Activated naive CD8-positive, alpha-beta T cell treated with anti-CD3 and anti-CD28 coated beads, Interleukin-2, amount 50 U/mL, for 24 hours (primary cell): Measurements from ENCODE around the gene TMPRSS11D.

ENCODE experiments used
- ATAC-seq: fragments of 150-1000 bp; cut with Tn5 transposase; one replicate; pipeline ENCODE4 v1.10.0; 2021
- DNase-seq: peaks from one replicate; pipeline ENCODE4 v3.0.0; 2021
- H3K27ac Mint-ChIP-seq: one replicate; pipeline ENCODE4 v1.8.0; 2021; ENCODE audit warnings: mild to moderate bottlenecking, mixed read lengths
- H3K27me3 Mint-ChIP-seq: one replicate; pipeline ENCODE4 v1.8.0; 2021; ENCODE audit warnings: mixed read lengths
- H3K36me3 Mint-ChIP-seq: one replicate; pipeline ENCODE4 v1.8.0; 2021; ENCODE audit warnings: low read depth, mixed read lengths
- H3K4me1 Mint-ChIP-seq: one replicate; pipeline ENCODE4 v1.8.0; 2021; ENCODE audit warnings: mixed read lengths
- H3K4me3 Mint-ChIP-seq: one replicate; pipeline ENCODE4 v1.8.0; 2021; ENCODE audit warnings: mild to moderate bottlenecking, moderate library complexity, mixed read lengths
- H3K9me3 Mint-ChIP-seq: one replicate; pipeline ENCODE4 v1.8.0; 2021; ENCODE audit warnings: mixed read lengths

The TMPRSS11D gene

GRCh38 chr4:67883902-67884301 is at the start of gene TMPRSS11D:
Gene TMPRSS11D (minus strand): TSS chr4:67884002. CDS start chr4:67883933, 69 bp downstream.
- no peaks in the 10 kb centered on the region for H3K36me3 Mint-ChIP-seq
- no peak for DNase-seq
- H3K9me3 Mint-ChIP-seq, result no peaks in the 10 kb centered on the region
- H3K27me3 Mint-ChIP-seq, result no peaks in the 10 kb centered on the region
- H3K4me1 Mint-ChIP-seq, result no peaks in the 10 kb centered on the region
- ATAC-seq, result no peak
- H3K4me3 Mint-ChIP-seq, result no peak within 1 kb of the TSS
- H3K27ac Mint-ChIP-seq, result no peak within 1 kb of the TSS

- H3K36me3 Mint-ChIP-seq, result no peaks in the 10 kb centered on the region
- H3K4me3 Mint-ChIP-seq, result no peak overlapping the region
- no peaks in the 10 kb centered on the region for H3K4me1 Mint-ChIP-seq
- DNase-seq (no peak), ATAC-seq (no peak)
- no peak overlapping the region for H3K27ac Mint-ChIP-seq
- H3K27me3 Mint-ChIP-seq, result peaks cover 5% of the 10 kb centered on the region
- H3K9me3 Mint-ChIP-seq, result no peaks in the 10 kb centered on the region
Measured at GRCh38 chr4:67933038-67933437, 49.2 kb upstream of the TMPRSS11D start.

- Mint-ChIP-seq H3K4me1 (no peaks in the 10 kb centered on the region), H3K27me3 (peaks cover 5% of the 10 kb centered on the region), H3K9me3 (no peaks in the 10 kb centered on the region), H3K27ac (no peak overlapping the region), H3K4me3 (no peak overlapping the region), H3K36me3 (no peaks in the 10 kb centered on the region)
- ATAC-seq, result no peak
- no peak for DNase-seq
Measured at GRCh38 chr4:67931256-67931655, 47.5 kb upstream of the TMPRSS11D start.

- ATAC-seq, result no peak
- no peaks in the 10 kb centered on the region for H3K9me3 Mint-ChIP-seq
Measured at GRCh38 chr4:67929426-67929825, 45.6 kb upstream of the TMPRSS11D start.

GRCh38 chr4:67928546-67928945 is 44.7 kb upstream of the TMPRSS11D start:
- Mint-ChIP-seq H3K4me3 (no peak overlapping the region), H3K36me3 (no peaks in the 10 kb centered on the region), H3K4me1 (no peaks in the 10 kb centered on the region), H3K27me3 (peaks cover 5% of the 10 kb centered on the region), H3K27ac (no peak overlapping the region), H3K9me3 (no peaks in the 10 kb centered on the region)
- DNase-seq, result no peak
- no peak for ATAC-seq

More at GRCh38 chr4:67929426-67929825, 45.6 kb upstream of the TMPRSS11D start:
- Mint-ChIP-seq H3K4me1 (no peaks in the 10 kb centered on the region), H3K4me3 (no peak overlapping the region), H3K36me3 (no peaks in the 10 kb centered on the region), H3K27ac (no peak overlapping the region), H3K27me3 (peaks cover 5% of the 10 kb centered on the region)
- no peak for DNase-seq

GRCh38 chr4:67927251-67927650 is 43.4 kb upstream of the TMPRSS11D start:
- DNase-seq (no peak), ATAC-seq (no peak)
- no peak overlapping the region for H3K27ac Mint-ChIP-seq
- H3K4me3 Mint-ChIP-seq, result no peak overlapping the region
- H3K36me3 Mint-ChIP-seq, result no peaks in the 10 kb centered on the region
- peaks cover 5% of the 10 kb centered on the region for H3K27me3 Mint-ChIP-seq
- no peaks in the 10 kb centered on the region for H3K9me3 Mint-ChIP-seq
- no peaks in the 10 kb centered on the region for H3K4me1 Mint-ChIP-seq

- H3K4me3 Mint-ChIP-seq, result no peak overlapping the region
- ATAC-seq (no peak), DNase-seq (no peak)
- peaks cover 5% of the 10 kb centered on the region for H3K27me3 Mint-ChIP-seq
- no peak overlapping the region for H3K27ac Mint-ChIP-seq
- H3K36me3 Mint-ChIP-seq, result no peaks in the 10 kb centered on the region
- H3K4me1 Mint-ChIP-seq, result no peaks in the 10 kb centered on the region
- no peaks in the 10 kb centered on the region for H3K9me3 Mint-ChIP-seq
Measured at GRCh38 chr4:67926485-67926884, 42.7 kb upstream of the TMPRSS11D start.

GRCh38 chr4:67922697-67923096 is 38.9 kb upstream of the TMPRSS11D start:
- DNase-seq (no peak), ATAC-seq (no peak)
- Mint-ChIP-seq H3K27me3 (no peaks in the 10 kb centered on the region), H3K36me3 (no peaks in the 10 kb centered on the region), H3K9me3 (no peaks in the 10 kb centered on the region), H3K4me1 (no peaks in the 10 kb centered on the region), H3K4me3 (no peak overlapping the region), H3K27ac (no peak overlapping the region)

- Mint-ChIP-seq H3K4me1 (no peaks in the 10 kb centered on the region), H3K27me3 (peaks cover 2% of the 10 kb centered on the region), H3K36me3 (no peaks in the 10 kb centered on the region), H3K4me3 (no peak overlapping the region), H3K27ac (no peak overlapping the region), H3K9me3 (no peaks in the 10 kb centered on the region)
- no peak for ATAC-seq
- DNase-seq, result no peak
Measured at GRCh38 chr4:67918428-67918827, 34.6 kb upstream of the TMPRSS11D start.

- no peak for ATAC-seq
- Mint-ChIP-seq H3K27me3 (peaks cover 6% of the 10 kb centered on the region), H3K36me3 (no peaks in the 10 kb centered on the region), H3K4me1 (no peaks in the 10 kb centered on the region), H3K9me3 (no peaks in the 10 kb centered on the region), H3K4me3 (no peak overlapping the region), H3K27ac (no peak overlapping the region)
- DNase-seq, result no peak
Measured at GRCh38 chr4:67915400-67915966, 31.7 kb upstream of the TMPRSS11D start.

- ATAC-seq, result no peak
- peaks cover 6% of the 10 kb centered on the region for H3K27me3 Mint-ChIP-seq
- H3K9me3 Mint-ChIP-seq, result no peaks in the 10 kb centered on the region
- no peak overlapping the region for H3K4me3 Mint-ChIP-seq
- DNase-seq, result no peak
- H3K4me1 Mint-ChIP-seq, result no peaks in the 10 kb centered on the region
- H3K27ac Mint-ChIP-seq, result no peak overlapping the region
- H3K36me3 Mint-ChIP-seq, result no peaks in the 10 kb centered on the region
Measured at GRCh38 chr4:67912080-67912479, 28.3 kb upstream of the TMPRSS11D start.

GRCh38 chr4:67911638-67912037 is 27.8 kb upstream of the TMPRSS11D start:
- no peak overlapping the region for H3K4me3 Mint-ChIP-seq
- H3K27me3 Mint-ChIP-seq, result peaks cover 6% of the 10 kb centered on the region
- ATAC-seq (no peak), DNase-seq (no peak)
- H3K27ac Mint-ChIP-seq, result no peak overlapping the region
- no peaks in the 10 kb centered on the region for H3K36me3 Mint-ChIP-seq
- no peaks in the 10 kb centered on the region for H3K4me1 Mint-ChIP-seq
- H3K9me3 Mint-ChIP-seq, result no peaks in the 10 kb centered on the region

GRCh38 chr4:67911141-67911540 is 27.3 kb upstream of the TMPRSS11D start:
- no peaks in the 10 kb centered on the region for H3K9me3 Mint-ChIP-seq
- no peak overlapping the region for H3K4me3 Mint-ChIP-seq
- peaks cover 6% of the 10 kb centered on the region for H3K27me3 Mint-ChIP-seq
- no peaks in the 10 kb centered on the region for H3K4me1 Mint-ChIP-seq
- ATAC-seq (no peak), DNase-seq (no peak)
- H3K27ac Mint-ChIP-seq, result no peak overlapping the region
- H3K36me3 Mint-ChIP-seq, result no peaks in the 10 kb centered on the region

GRCh38 chr4:67910585-67910905 is 26.7 kb upstream of the TMPRSS11D start:
- H3K27me3 Mint-ChIP-seq, result peaks cover 4% of the 10 kb centered on the region
- no peak overlapping the region for H3K4me3 Mint-ChIP-seq
- no peak for ATAC-seq
- no peaks in the 10 kb centered on the region for H3K36me3 Mint-ChIP-seq
- H3K9me3 Mint-ChIP-seq, result no peaks in the 10 kb centered on the region
- no peak overlapping the region for H3K27ac Mint-ChIP-seq
- DNase-seq, result no peak
- no peaks in the 10 kb centered on the region for H3K4me1 Mint-ChIP-seq

- Mint-ChIP-seq H3K27me3 (peaks cover 4% of the 10 kb centered on the region), H3K4me3 (no peak overlapping the region), H3K9me3 (no peaks in the 10 kb centered on the region), H3K36me3 (no peaks in the 10 kb centered on the region), H3K4me1 (no peaks in the 10 kb centered on the region), H3K27ac (no peak overlapping the region)
- ATAC-seq, result no peak
- no peak for DNase-seq
Measured at GRCh38 chr4:67909905-67910584, 26.2 kb upstream of the TMPRSS11D start.

- DNase-seq, result no peak
- Mint-ChIP-seq H3K4me1 (no peaks in the 10 kb centered on the region), H3K4me3 (no peak overlapping the region), H3K9me3 (no peaks in the 10 kb centered on the region), H3K36me3 (no peaks in the 10 kb centered on the region), H3K27ac (no peak overlapping the region), H3K27me3 (peaks cover 5% of the 10 kb centered on the region)
- no peak for ATAC-seq
Measured at GRCh38 chr4:67907650-67908049, 23.8 kb upstream of the TMPRSS11D start.
